NCI-H1436 treated with DMSO at 0.1 percent for 48 hours (cell line): ENCODE measurements around the gene BABAM1.
"Not testable (repeated sequence)": the region's sequence is repeated elsewhere in the genome, so short reads cannot be mapped to it uniquely, and the experiment has no call there.

Experiments
- DNase-seq: peaks from one replicate; lab custom pipeline; 2025; lab: John Stamatoyannopoulos, UW

Gene BABAM1

DNA sequence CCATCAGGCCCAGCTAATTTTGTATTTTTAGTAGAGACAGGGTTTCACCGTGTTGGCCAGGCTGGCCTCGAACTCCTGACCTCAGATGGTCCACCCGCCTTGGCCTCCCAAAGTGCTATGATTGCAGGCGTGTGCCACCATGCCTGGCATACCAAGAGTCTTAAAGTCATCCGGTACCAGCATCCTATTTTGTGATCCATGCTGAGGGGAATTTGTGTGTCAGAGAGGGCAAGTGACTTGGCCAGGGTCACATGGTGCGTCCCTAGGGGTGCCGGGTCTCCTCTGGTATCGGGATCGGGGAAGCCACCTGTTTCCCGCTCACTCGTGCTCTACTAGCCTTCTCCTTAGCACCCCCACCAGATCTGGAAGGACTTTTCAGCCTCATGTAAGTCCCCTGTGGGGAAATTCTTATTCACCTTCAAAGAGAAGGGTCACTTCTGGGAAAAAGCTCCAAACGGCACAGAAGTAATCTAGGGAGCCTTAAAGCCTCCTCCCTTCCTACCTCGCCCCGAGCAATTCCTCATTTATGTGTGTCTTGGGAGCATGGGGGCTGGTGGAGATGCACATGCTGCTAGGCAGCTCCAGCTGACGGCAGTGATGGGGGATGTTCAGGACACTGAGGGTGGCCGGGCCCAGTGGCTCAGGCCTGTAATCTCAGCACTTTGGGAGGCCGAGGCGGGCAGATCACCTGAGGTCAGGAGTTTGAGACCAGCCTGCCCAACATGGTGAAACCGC is 8.4 kb downstream of the BABAM1 start:
- no peak for DNase-seq

DNA sequence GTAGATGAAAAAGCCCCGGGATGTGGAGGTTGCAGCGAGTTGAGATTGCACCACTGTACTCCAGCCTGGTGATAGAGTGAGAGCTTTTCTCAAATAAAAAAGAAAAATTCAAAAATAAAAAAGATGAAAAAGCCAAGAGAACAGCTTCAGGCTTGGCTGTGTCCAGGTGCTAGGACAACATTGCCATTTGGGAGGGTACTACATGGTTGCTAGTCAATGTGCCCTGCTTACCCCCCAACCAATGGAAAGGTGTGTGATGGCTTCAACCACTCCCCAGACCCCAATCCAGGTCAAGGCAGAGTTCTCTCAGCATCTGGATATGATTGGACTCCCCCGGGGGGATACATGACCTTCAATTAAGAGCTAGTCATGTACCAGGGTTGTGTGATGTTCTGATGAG is 12.2 kb downstream of the BABAM1 start:
- DNase-seq, result no peak

DNA sequence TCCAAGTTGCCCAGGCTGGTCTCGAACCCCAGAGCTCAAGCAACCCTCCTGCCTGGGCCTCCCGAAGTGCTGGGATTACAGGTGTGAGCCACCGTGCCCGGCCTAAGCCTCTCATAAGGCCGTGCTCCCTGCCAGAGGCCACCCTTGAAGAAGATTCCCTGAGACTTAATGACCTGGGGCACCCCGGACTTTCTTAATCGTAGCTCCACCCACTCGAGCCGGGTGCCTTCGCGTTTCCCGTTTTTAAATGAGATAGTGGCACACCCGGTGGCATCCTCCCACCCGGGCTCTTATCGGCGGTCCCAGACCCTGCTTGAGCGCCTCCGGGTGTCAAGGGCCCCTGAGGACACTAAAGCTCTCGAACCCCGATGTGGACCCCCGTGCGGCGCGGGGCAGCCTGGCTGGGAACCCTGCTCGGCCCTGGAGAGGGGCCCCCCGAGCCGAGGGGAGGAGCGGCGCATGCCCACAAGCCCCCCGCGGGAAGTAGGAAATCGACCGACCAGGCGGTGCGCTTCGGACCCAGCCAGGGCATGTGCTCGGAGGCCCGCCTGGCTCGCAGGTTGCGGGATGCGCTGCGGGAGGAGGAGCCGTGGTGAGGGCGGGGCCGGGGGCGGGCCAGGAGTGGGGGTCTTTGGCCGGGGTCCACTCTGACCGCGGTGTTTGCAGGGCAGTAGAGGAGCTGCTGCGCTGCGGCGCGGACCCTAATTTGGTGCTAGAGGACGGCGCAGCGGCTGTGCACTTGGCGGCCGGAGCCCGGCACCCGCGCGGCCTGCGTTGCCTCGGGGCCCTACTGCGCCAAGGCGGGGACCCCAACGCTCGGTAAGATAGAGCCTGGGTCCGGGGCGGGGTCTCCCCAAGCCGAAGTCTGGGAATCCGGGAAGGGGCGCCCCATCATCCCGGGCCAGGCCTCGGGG is 14.4 kb downstream of the BABAM1 start, which contains the start of gene ANKLE1:
ANKLE1 (plus strand) TSS at position 511 of the 914 bp plus-strand sequence; CDS start at position 531, 20 bp downstream.
- no peak for DNase-seq

GRCh38 chr19:17282488-17283125 is 15.4 kb downstream of the BABAM1 start:
- DNase-seq, result no peak

DNA sequence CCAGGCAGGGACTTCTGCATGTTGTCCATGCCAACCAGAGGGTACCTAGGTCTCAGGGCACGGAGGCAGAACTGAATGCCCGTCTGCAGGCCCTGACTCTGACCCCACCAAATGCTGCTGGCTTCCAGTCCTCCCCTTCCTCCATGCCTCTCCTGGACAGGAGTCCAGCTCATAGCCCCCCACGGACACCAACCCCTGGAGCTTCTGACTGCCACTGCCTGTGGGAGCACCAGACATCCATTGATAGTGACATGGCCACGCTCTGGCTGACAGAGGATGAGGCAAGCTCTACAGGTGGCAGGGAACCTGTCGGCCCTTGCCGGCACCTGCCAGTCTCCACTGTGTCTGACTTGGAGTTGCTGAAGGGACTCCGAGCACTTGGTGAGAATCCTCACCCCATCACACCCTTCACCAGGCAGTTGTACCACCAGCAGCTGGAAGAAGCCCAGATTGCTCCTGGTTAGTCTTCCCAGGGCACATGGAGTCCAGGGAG is 16.3 kb downstream of the BABAM1 start:
- DNase-seq, result no peak

- no peak for DNase-seq
Measured at GRCh38 chr19:17285415-17286135, 18.3 kb downstream of the BABAM1 start.

GRCh38 chr19:17286263-17286662 is 19.0 kb downstream of the BABAM1 start:
- no peak for DNase-seq

DNA sequence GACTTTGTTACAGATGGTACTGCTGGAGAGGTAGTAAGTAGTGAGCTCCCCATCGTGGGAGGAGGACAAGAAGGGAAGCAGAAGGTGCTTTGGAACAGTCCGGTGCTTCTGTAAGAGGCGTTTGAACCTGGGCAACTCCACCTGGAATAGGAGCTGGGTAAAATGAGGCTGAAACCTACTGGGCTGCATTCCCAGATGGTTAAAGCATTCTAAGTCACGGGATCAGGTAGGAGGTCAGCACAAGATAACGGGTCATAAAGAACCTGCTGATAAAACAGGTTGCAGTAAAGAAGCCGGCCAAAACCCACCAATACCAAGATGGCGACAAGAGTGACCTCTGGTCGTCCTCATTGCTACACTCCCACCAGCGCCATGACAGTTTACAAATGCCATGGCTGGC is 19.5 kb downstream of the BABAM1 start:
- DNase-seq, result no peak

DNA sequence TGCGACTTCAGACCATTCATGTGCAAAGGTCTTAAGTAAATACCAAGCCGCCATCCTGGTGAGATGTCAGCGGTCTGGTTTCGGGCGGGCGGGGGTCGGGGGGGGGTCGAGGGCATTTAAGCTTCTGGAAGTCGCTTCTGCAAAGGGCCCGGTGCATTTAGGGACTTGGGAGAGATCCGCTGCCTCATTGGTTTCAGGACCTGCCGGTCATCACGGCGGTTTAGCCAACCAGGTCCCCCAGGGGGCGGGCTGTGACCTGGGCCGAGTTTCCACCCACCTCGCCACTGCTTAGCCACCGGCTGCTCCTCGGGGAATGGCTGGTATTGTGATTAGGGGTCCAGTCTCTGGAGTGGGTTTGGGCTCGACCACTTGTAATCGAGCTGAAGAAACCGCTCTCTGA is 22.2 kb downstream of the BABAM1 start:
- no peak for DNase-seq

DNA sequence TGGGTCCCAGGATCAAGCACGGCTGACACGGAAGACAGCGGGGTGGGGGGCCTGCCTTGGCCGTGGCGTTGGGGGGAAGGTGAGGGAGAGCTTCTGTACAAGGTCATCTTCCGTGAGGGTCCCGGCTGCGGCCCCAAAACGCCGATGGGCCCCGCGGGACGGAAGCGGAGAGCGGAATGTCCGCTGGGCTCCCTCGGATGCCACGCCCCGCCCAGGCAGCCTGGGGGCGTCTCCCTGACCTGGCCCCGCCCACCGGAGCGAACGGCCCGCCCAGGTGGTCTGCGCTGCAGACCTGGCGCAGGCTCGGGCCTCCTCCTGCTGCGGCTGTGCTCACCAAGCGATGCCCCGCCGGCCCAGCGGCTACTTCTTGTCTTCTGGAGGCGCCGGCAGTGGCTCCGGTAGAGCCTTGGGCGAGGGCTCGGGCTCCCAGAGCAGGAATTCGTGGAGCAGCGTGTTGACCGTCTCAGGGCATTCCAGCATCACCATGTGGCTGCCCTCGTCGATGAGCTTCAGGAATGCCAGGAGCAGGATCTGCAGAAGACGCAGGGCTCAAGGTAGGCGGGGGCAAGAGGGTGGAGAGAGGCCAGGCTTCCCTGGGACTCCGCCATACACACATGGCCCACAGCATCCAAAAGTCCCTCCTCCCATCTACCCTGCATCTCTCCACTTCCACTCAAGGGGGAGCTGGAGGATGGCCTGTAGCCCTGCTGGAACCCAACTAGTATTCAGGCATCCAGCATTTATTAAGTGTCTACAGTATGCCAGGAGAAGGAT is 25.2 kb downstream of the BABAM1 start:
- no peak for DNase-seq

GRCh38 chr19:17293605-17294004 is 26.4 kb downstream of the BABAM1 start:
- no peak for DNase-seq

- no peak for DNase-seq
Measured at GRCh38 chr19:17294051-17294891, 27.0 kb downstream of the BABAM1 start.

DNA sequence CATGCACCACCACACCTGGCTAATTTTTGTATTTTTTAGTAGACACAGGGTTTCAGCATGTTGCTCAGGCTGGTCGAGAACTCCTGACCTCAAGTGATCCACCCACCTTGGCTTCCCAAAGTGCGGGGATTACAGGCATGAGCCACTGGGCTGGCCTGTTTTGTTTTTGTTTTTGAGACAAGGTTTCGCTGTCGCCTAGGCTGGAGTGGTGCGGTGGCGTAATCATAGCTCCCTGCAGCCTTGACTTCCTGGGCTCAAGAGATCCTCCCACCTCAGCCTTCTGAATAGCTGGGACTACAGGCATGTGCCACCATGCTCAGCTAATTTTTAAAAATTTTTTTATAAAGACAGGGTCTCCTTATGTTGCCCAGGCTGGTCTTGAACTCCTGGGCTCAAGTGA is 28.3 kb downstream of the BABAM1 start:
- not testable (repeated sequence) for DNase-seq

- no peak for DNase-seq
Measured at GRCh38 chr19:17296273-17296672, 29.0 kb downstream of the BABAM1 start.

DNA sequence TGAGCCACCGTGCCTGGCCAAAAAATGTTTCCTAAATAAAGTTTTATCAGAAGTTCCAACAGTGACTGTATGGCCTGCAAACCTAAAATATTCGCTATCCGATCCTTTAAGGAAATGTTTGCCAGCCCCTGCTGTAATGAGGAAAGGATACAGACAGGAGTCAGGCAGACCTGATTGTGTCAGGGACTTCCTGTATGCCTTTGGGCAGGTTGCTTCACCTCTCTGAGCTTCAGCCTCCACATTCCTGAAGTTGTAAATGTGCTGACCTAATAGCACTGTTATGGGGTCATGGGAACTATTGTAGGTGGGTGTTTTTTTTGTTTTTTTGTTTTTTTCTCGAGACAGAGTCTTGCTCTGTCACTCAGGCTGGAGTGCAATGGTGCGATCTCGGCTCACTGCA is 29.7 kb downstream of the BABAM1 start:
- no peak for DNase-seq

DNA sequence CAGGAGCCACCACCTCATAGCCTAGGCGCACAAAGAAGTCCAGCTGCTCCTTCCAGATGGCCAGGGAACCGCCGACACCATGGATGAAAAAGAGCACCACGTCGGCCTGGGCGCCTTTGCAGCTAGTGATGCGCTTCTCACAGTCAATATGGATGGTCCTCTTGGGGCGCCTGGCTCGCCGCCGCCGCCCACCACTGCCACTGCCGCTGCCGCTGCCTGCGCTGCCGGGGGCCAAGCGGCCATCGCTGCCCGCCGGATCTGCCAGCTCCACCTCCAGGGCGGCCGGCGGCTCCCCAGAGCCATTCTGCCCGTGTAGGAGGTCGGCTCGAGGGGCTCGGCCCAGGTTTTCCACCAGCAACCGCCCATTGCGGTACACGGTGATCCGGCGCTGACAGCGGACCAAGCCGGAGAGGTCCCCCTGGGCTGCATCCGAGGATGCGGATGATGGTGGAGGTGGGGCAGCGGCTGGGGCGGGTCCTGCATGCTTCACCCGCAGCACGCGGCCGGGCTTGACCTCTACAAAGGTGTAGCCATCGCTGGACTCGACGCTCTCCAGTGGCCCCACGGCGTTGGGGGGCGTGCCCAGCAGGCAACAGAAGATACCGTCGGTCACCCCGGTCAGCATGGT is 33.9 kb downstream of the BABAM1 start:
- DNase-seq, result no peak

DNA sequence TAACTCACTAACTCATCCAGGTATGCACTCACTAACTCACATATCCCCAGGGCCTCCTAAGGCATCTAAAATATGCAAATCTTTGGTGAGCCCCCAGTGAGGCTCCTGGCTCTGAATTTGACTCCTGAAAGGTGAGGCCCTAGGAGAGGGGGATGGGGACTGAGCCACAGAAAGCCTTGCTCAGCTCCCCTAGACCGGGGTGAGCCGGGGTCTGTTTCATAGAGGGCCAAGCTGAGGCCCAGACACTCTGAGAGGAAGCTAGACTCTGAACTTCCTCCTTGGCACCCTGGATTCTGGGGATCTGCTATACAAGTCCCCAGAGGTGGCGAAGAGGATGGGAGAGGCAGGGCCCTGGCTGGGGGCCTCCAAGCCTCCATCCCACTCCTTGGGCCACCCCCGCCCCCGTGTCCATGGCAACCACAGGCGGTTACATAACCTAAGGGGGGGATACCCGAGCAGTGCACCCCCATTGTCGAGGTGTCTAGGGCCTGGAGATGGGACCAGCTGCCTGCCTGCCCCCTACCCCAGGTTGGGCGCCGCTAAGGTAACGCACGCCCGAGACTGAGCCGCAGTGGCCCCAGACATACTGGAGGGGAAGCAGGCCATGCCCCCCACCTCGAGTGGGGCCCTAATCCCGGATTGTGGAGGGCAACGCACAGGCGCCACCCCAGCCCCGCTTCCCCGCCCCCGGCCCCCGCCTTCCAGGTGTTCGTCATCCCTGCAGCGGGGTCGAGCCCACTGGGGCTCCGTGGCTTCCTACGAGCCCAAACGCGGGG is 35.3 kb downstream of the BABAM1 start:
- DNase-seq, result no peak

DNA sequence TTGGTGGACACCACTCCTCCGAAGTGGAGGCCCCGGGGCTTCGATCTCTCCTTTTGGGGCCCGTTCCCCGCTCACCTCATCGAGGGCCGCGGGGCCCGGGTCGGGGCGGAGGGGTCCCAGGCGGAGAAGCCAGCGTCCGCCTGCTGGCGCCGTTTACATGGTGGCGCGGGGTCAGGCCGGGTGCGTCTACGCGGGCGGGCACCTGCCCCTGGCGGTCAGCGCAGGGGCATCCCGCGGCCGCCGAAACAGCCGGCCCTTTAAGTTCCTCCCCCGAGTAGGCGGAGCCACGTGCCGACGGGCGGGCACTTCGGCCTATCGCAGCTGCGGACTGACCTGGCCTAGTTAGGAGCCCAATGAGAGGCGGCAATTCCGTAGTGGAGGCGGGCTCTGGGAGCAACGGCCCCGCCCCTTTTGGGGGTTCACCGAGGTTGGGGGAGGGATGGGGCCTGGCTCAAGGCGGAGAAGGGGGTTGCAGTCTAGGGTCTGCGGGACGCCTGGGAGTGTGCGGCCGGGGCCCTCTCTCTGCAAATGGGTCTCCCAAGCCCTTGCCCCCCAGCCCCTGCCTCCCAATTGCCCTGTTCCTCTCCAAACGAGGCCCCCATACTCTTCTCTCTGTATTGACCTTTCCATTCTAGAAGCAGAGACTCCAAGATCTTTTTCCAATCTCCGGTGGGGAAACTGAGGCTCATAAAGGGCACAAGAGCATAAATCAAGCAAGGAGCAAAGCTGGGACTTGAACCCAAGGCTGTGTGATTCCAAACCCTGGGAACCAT is 36.1 kb downstream of the BABAM1 start, which contains the start of gene ABHD8:
ABHD8 (minus strand) TSS at position 259 of the 773 bp plus-strand sequence. CDS start 1,809 bp downstream, outside the sequence.
- peak; percentile 68 for DNase-seq
